Stimulated activated CD8-positive, alpha-beta memory T cell treated with anti-CD3 and anti-CD28 coated beads, Interleukin-15, amount 100 ng/mL, for 24 hours (primary cell): ENCODE data around the gene ODAD4.

Experiments used
- DNase-seq: peaks from one replicate; pipeline ENCODE4 v3.0.0-alpha.2; 2020; ENCODE audit warnings: low read depth

Gene ODAD4

GRCh38 chr17:41930009-41930832, at the start of gene ODAD4:
Gene ODAD4 (plus strand): TSS chr17:41930617. CDS start chr17:41930724, 107 bp downstream.
- DNase-seq, result peak; percentile 82

GRCh38 chr17:41882756-41883155, 47.7 kb upstream of the ODAD4 start:
- no peak for DNase-seq

GRCh38 chr17:41885733-41886132, 44.7 kb upstream of the ODAD4 start:
- DNase-seq, result no peak

GRCh38 chr17:41888332-41888965, 42.0 kb upstream of the ODAD4 start:
- no peak for DNase-seq

GRCh38 chr17:41891135-41892020, 39.0 kb upstream of the ODAD4 start:
- no peak for DNase-seq

- no peak for DNase-seq
These were observed 38.4 kb upstream of the ODAD4 start for GRCh38 chr17:41892021-41892376.

GRCh38 chr17:41893384-41893783, 37.0 kb upstream of the ODAD4 start:
- DNase-seq, result no peak

GRCh38 chr17:41894791-41895331, 35.6 kb upstream of the ODAD4 start:
- DNase-seq, result no peak

GRCh38 chr17:41895617-41896016, 34.8 kb upstream of the ODAD4 start:
- no peak for DNase-seq

- no peak for DNase-seq
These were observed 33.7 kb upstream of the ODAD4 start for GRCh38 chr17:41896726-41897125.

- DNase-seq, result no peak
These were observed 28.8 kb upstream of the ODAD4 start for GRCh38 chr17:41901646-41902045.

GRCh38 chr17:41904242-41904841, 26.1 kb upstream of the ODAD4 start:
- DNase-seq, result no peak

GRCh38 chr17:41905172-41905571, 25.2 kb upstream of the ODAD4 start:
- no peak for DNase-seq

GRCh38 chr17:41906465-41907184, 23.8 kb upstream of the ODAD4 start:
- DNase-seq, result no peak

GRCh38 chr17:41907185-41907556, 23.2 kb upstream of the ODAD4 start:
- no peak for DNase-seq

- no peak for DNase-seq
These were observed 22.5 kb upstream of the ODAD4 start for GRCh38 chr17:41907633-41908539.

- DNase-seq, result no peak
These were observed 21.3 kb upstream of the ODAD4 start for GRCh38 chr17:41909088-41909487.

GRCh38 chr17:41910701-41911391, 19.6 kb upstream of the ODAD4 start:
- no peak for DNase-seq

- DNase-seq, result no peak
These were observed 17.5 kb upstream of the ODAD4 start for GRCh38 chr17:41912925-41913324.

- no peak for DNase-seq
These were observed 16.6 kb upstream of the ODAD4 start for GRCh38 chr17:41913798-41914197.
